GM13976 (cell line): ENCODE measurements around the gene UTS2R.

Experiments used
- DNase-seq: peaks from one replicate; pipeline ENCODE4 v3.0.0; 2012; ENCODE audit warnings: low spot score
- CTCF ChIP-seq: IDR thresholded peaks from 2 replicates; pipeline ENCODE4 v1.5.1; 2012; ENCODE audit warnings: borderline replicate concordance, mild to moderate bottlenecking; ENCODE audit not compliant: insufficient read depth; ENCODE audit errors: extremely low read depth, missing control alignments, control extremely low read depth
- in situ Hi-C: fragments of 300-500 bp; cut with MboI; formaldehyde crosslinking; loops from one replicate; pipeline ENCODE4 v1.12.0; 2022; ENCODE audit warnings: low sequenced_read_pairs, mixed read lengths, inconsistent platforms; ENCODE audit not compliant: unreplicated experiment

Gene UTS2R

GRCh38 chr17:82384730-82385481, 13.3 kb downstream of the UTS2R start:
- no peak for DNase-seq
- in situ Hi-C loops, result no loop called here
- TF ChIP-seq CTCF, result no peak

- in situ Hi-C loops, result no loop called here
- no peak for TF ChIP-seq CTCF
- DNase-seq, result no peak
Observed at GRCh38 chr17:82385559-82386254, 14.1 kb downstream of the UTS2R start.

- no peak for DNase-seq
- no peak for TF ChIP-seq CTCF
- in situ Hi-C loops, result no loop called here
Observed at GRCh38 chr17:82386255-82386831, 14.8 kb downstream of the UTS2R start.

GRCh38 chr17:82386881-82387704, 15.5 kb downstream of the UTS2R start:
- no peak for DNase-seq
- in situ Hi-C loops, result no loop called here
- TF ChIP-seq CTCF, result no peak

GRCh38 chr17:82387705-82388106, 16.1 kb downstream of the UTS2R start:
- in situ Hi-C loops, result no loop called here
- no peak for DNase-seq
- TF ChIP-seq CTCF, result no peak
